Lower leg skin (tissue), 3 donors: ENCODE measurements around the gene CD82.

Experiments
- CTCF ChIP-seq, 3 donors: fragments of 450-650 bp; IDR thresholded peaks; one replicate each; pipeline ENCODE4 v1.5.1; 2016; ENCODE audit warnings: antibody characterized with exemption in 3 of 3, mild to moderate bottlenecking in 3 of 3, moderate library complexity in 2 of 3
- POLR2A ChIP-seq, 2 donors: fragments of 450-650 bp; IDR thresholded peaks; one replicate each; pipeline ENCODE4 v1.6.1; 2016 to 2017; ENCODE audit warnings: antibody characterized with exemption in 2 of 2, mild to moderate bottlenecking in 1 of 2, moderate library complexity in 1 of 2

DNA sequence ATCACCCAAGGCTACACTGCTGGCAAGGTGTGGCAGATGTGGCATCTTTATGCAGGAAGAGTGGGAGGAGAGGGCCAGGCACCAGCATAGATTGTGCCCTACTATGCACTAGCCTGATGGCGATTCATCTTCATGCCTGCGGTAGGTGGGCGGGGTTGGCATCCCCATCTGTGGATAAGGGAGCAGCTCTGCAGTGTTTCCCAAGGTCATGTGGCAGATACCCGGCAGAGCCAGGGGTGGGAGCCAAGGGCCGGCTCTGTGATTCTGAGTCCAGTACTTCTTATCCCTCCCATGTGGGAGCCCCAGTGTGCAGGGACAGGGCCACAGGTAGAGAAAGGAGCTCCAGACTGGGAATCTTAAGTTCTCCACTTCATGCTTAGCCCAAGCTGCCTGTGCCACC, 20.0 kb downstream of the CD82 start:
- TF ChIP-seq CTCF (IDR thresholded peaks at IDR 0.05) (no peak), POLR2A (IDR thresholded peaks at IDR 0.05) (no peak)
